D721Med (cell line): ENCODE measurements around the gene CHD3.

Source experiments
- DNase-seq: peaks from one replicate; pipeline ENCODE4 v3.0.0; 2011; ENCODE audit warnings: low spot score; ENCODE audit not compliant: insufficient read length
- FAIRE-seq: peaks from 2 replicates; lab custom pipeline; 2011; peaks lifted over from hg19 to GRCh38; lab: Jason Lieb, UNC
- TF ChIP-seq, protein P1 (sequence below): IDR thresholded peaks from 2 replicates; pipeline ENCODE4 v1.5.1; 2012; ENCODE audit warnings: mild to moderate bottlenecking, control low read depth; ENCODE audit not compliant: insufficient read depth; ENCODE audit errors: missing control alignments

CHD3 gene

DNA sequence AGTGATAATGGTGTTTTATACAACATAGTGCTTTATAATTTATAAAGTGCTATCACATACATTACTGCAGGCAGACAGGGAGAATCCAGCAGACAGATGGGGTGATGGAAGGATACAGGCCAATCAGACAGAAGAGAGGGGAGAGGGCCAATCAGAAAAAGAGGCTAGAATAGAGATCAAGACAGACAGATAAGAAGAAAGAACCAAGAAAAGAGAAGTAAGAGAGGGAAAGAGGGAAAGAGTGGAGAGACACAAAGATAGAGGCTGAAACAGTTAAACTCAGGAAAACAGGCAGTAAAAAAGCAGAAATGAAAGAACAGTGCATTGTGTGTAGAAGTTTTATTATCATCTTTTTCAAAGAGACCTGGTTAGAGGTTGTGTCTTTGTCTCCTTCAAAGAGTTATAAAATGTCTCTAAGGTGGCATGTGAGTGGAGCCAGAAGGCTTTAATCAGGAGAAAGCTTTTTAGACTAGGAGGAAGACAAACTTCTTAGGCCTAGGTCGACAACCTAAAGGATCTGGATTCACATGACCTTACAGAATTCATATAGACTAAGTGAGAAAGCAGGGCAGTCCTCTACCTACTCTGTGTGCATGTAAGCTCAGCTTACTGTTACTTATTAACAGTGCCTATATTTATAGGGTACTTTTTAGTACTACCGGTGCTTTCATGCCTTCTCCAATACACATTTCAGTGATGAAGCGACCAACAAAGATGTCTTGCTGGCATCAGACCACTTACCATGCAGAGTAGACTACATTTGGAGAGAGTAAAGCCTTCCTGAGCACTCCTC lies 8.3 kb upstream of the CHD3 start:
- no peak for DNase-seq
- FAIRE-seq: peak; percentile 53
- TF ChIP-seq, protein P1, sequence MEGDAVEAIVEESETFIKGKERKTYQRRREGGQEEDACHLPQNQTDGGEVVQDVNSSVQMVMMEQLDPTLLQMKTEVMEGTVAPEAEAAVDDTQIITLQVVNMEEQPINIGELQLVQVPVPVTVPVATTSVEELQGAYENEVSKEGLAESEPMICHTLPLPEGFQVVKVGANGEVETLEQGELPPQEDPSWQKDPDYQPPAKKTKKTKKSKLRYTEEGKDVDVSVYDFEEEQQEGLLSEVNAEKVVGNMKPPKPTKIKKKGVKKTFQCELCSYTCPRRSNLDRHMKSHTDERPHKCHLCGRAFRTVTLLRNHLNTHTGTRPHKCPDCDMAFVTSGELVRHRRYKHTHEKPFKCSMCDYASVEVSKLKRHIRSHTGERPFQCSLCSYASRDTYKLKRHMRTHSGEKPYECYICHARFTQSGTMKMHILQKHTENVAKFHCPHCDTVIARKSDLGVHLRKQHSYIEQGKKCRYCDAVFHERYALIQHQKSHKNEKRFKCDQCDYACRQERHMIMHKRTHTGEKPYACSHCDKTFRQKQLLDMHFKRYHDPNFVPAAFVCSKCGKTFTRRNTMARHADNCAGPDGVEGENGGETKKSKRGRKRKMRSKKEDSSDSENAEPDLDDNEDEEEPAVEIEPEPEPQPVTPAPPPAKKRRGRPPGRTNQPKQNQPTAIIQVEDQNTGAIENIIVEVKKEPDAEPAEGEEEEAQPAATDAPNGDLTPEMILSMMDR: no peak

DNA sequence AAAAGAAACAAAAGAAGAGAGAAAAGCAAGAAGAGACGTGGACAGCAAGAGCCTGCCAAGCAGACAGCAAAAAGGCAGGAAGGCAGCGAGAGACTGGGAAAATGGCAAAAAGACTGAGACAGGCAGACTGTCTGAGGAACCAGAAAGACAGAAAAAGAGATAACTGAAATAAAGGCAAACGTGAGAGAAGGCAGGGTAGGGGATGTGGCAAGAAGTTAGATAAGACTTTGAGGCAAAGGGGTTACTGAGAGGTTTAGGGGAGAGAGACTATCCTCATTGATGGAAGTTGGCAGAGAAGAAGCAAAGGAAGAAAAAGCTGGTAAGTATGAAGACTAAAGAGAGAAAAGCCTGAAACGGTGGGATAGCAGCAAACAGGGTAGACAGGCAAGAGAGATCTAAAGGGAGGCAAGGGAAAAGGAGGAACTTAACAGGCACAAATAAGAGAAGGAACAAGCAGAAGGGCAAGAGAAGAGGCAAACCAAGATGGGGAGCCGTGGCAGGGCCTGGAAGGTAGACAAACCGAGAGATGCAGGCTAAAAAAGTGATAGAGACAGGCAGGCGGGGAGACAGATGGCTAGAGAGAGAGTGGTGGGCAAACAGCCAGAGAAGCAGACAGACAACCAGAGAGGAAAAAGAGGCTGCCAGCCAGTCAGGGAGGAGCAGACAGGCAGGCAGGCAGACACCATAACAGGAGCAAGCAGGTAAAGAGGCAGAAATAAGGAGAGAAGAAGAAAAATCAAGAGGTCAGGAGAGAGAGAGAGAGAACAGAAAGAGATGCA lies 7.1 kb upstream of the CHD3 start:
- DNase-seq (no peak), FAIRE-seq (no peak)
- TF ChIP-seq, protein P1: no peak

DNA sequence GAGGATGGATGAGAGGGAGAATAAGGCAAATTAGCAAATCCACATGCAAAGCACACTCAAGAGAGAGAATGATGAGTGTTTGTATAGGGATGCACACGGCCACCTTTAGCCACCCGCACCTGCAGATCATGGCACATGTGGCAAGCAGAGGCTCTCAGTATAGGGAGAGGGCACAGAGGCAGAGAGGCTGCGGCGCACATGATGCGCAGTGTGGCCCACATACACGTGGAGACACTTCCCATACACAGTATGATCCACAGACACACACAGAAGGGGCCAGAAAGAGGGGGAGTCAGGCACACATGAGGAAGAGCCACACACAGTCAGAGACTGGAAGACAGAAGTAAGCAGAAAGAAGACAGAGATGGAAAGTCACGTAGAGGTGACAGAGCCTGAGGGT lies 6.5 kb upstream of the CHD3 start:
- TF ChIP-seq, protein P1: no peak
- DNase-seq: no peak
- no peak for FAIRE-seq

DNA sequence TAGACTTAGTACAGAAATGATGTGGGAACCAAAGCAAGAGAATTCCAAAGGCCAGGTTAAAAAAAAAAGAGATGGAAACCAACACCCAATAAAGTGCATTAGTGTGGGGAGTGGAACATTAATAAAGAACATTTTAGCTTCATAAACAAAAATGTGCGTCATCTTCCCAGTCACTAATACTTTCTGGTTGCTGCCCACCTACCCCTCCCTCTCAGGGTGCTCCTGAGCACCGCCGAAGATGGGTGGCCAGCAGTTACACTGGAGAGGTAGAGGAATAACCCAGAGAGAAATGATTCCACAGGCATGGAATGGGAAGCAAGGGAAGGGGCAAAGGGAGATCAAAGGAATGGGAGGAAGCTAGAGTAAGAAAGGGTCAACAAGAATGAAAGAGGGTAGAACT lies 6.0 kb upstream of the CHD3 start:
- TF ChIP-seq, protein P1: no peak
- DNase-seq: no peak
- FAIRE-seq: no peak

DNA sequence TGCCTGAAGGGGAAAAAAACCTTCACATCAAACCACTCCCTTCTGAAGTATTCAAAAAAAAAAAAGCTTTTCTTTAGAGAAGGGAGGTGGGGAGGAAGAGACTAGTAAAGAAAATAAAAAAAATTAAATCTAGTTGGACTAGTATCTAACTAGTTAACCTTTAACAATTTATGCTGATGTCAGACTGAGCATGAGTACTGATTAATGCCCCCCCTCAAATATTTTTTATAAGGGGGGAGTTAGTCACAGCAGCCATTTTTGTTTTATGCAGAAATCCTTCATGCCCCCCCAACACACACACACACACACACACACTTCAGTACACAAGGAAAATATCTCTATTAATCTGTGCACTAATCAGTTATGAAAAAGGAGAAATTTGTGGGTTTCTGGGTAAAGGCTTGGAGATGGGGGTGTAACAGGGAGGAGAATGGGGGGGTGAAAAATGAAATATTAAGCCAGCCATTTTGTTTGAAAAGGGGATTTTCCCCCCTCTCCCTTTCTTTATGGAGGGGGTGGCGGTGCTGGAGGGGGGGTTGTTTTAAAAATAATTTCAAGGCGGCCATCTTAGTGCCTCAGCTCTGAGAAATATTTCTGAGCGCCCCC lies 4.7 kb upstream of the CHD3 start:
- DNase-seq: no peak
- no peak for FAIRE-seq

DNA sequence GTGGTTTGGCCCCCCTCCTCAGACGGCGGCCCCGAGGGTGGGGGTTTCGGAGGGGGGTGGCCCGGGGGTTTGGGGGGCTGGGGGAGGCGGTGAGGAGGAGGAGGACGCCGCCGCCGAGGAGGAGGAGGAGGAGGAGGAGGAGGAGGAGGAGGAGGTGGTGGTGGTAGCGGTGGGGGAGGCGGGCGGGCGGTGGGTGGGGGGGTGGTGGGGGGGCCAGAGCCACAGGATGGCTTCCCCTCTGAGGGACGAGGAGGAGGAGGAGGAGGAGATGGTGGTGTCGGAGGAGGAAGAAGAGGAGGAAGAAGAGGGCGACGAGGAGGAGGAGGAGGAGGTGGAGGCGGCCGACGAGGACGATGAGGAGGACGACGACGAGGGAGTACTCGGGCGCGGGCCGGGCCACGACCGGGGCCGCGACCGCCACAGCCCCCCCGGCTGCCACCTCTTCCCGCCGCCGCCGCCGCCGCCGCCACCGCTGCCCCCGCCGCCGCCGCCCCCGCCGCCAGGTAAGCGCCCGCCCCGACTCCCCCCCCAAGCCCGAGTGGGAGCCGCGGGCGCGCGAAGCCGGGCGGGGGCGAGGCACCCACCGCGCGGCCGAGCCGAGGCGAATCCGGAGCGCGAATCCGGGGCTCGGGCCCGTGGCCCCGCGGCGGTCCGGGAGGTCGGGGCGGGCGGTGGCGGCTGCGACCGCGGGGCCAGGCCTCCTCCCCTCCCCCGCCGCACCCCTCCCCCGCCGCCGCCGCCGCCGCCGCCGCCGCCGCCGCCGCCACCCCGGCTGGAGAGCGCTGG lies 3.8 kb upstream of the CHD3 start:
- no peak for DNase-seq
- TF ChIP-seq, protein P1: no peak
- no peak for FAIRE-seq

More for the DNA sequence above, 4.7 kb upstream of the CHD3 start:
- TF ChIP-seq, protein P1: no peak
